Stomach (tissue), 4 donors: Measurements from ENCODE around the gene PGC.

Experiments used
- EP300 ChIP-seq: sonication (generic); formaldehyde crosslinking; IDR thresholded peaks from one replicate; pipeline ENCODE4 v1.6.1; 2017; ENCODE audit warnings: antibody characterized with exemption
- POLR2A ChIP-seq, 4 donors: fragments of 450-650 bp; IDR thresholded peaks; one replicate each; pipeline ENCODE4 v1.6.1; 2016; ENCODE audit warnings: antibody characterized with exemption in 4 of 4, control low read depth in 2 of 4, mild to moderate bottlenecking in 1 of 4, moderate library complexity in 1 of 4
- POLR2AphosphoS5 ChIP-seq, 3 donors: sonication (generic); formaldehyde crosslinking; IDR thresholded peaks; one replicate each; pipeline ENCODE4 v1.6.1; 2016; ENCODE audit warnings: antibody characterized with exemption in 3 of 3
- TF ChIP-seq, protein P1 (sequence below), 7 experiments: fragments of 450-650 bp in 4 of 7; fragments of 200-600 bp in 3 of 7; sonication (generic) in 3 of 7; IDR thresholded peaks; one replicate each; pipeline ENCODE4 v1.5.1; 2016 to 2019; ENCODE audit warnings: antibody characterized with exemption in 7 of 7, control low read depth in 2 of 7, mild to moderate bottlenecking in 1 of 7

DNA sequence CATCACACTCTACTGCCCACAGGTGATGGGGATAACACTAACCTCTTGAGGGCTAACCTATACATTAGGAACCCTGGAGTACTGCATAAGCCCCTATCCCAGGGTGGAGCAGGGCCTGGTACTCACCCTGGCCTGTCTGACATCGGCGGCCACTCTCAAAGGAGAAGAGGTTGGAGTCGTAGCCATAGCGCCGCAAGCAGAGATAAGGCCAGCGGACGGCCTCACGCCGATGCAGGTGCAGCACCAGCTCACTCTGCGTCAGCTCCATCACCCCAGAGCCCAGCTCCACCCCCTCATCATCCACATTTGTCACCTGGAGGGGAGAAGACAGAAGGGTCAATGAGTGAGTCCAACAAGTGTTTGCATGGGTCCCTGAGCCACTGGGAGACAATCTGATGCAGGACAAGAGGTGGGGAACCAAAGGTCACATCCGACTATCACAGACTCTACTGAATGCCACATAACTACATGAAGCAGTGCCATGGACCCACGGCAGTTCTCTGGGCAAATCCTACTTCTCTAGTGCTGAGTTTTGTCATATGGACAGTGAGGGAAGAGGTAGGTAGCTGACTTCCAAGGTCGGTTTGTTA, 28.2 kb upstream of the PGC start:
- no peak for TF ChIP-seq POLR2A (IDR thresholded peaks at IDR 0.05)
- TF ChIP-seq, protein P1, sequence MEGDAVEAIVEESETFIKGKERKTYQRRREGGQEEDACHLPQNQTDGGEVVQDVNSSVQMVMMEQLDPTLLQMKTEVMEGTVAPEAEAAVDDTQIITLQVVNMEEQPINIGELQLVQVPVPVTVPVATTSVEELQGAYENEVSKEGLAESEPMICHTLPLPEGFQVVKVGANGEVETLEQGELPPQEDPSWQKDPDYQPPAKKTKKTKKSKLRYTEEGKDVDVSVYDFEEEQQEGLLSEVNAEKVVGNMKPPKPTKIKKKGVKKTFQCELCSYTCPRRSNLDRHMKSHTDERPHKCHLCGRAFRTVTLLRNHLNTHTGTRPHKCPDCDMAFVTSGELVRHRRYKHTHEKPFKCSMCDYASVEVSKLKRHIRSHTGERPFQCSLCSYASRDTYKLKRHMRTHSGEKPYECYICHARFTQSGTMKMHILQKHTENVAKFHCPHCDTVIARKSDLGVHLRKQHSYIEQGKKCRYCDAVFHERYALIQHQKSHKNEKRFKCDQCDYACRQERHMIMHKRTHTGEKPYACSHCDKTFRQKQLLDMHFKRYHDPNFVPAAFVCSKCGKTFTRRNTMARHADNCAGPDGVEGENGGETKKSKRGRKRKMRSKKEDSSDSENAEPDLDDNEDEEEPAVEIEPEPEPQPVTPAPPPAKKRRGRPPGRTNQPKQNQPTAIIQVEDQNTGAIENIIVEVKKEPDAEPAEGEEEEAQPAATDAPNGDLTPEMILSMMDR (IDR thresholded peaks at IDR 0.05) = no peak
- no peak for TF ChIP-seq POLR2AphosphoS5 (IDR thresholded peaks at IDR 0.05)
- TF ChIP-seq EP300 = no peak
